Skeletal muscle cell (primary cell): ENCODE measurements around the gene C1R.

Source experiments
- DNase-seq: peaks from one replicate; pipeline ENCODE4 v3.0.0-alpha.2; 2010; ENCODE audit warnings: low read depth
- H3K4me3 ChIP-seq: 2 replicates; pipeline ENCODE4 v1.5.1; 2011; ENCODE audit warnings: low read depth, mild to moderate bottlenecking, control low read depth, low read length, moderate library complexity

The C1R gene

GRCh38 chr12:7102582-7102981, 10.3 kb upstream of the C1R start:
- no peak overlapping the region for H3K4me3 ChIP-seq
- no peak for DNase-seq

DNA sequence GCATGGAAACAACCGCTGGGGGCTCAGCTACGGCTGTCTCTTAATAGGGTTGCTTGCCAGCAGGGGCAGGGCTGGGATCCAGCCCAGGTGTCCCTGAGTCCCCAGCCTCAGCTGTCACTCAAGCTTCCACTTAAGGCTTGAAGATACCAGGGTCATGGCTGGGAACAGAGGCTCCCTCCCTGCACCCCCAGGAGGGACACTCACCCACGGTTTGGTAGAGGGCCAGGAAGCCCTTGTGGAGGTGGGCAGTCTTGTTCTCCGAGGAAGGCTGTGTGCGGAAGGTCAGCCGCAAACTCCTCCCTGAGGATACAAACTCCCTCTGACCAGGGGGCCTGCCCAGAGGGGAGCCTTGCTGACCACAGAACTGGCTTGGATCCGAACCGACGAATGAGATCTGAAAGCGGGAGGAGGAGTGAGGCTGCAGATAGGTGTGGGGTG, 9.5 kb upstream of the C1R start:
- no peak for DNase-seq
- H3K4me3 ChIP-seq, result no peak overlapping the region

DNA sequence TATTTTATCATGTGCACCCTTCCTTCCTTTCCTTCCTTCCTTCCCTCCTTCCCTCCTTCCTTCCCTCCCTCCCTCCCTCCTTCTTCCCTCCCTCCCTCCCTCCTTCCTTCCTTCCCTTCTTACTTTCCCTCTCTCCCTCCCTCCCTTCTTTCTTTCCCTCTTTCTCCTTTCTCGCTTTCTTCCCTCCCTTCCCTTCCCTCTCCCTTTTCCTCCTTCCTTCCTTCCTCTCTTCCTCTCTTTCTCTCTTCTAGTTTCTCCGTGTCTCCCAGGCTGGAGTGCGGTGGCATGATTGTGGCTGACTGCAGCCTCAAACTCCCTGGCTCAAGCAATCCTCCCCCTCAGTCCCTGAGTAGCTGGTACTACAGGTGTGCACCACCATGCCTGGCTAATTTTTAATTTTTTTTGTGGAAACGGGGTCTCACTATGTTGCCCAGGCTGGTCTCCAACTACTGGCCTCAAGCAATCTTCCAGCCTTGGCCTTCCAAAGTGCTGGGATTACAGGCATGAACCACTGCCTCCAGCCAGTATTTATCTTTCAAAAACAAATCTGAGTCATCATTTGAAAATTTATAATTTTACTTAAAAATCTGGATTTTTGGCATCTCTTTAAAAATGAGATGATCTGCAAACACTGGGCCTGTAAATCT, 8.9 kb upstream of the C1R start:
- DNase-seq, result no peak
- no peak overlapping the region for H3K4me3 ChIP-seq

GRCh38 chr12:7100239-7100638, 8.0 kb upstream of the C1R start:
- no peak for DNase-seq
- H3K4me3 ChIP-seq, result no peak overlapping the region

GRCh38 chr12:7099290-7099996, 7.2 kb upstream of the C1R start:
- H3K4me3 ChIP-seq, result no peak overlapping the region
- no peak for DNase-seq

- DNase-seq, result no peak
- no peak overlapping the region for H3K4me3 ChIP-seq
Observed at GRCh38 chr12:7096979-7097378, 4.7 kb upstream of the C1R start.

GRCh38 chr12:7096006-7096932, 4.0 kb upstream of the C1R start:
- no peak for DNase-seq
- H3K4me3 ChIP-seq, result no peak overlapping the region

- H3K4me3 ChIP-seq, result no peak overlapping the region
- no peak for DNase-seq
Observed at GRCh38 chr12:7093892-7094291, 1.6 kb upstream of the C1R start.

DNA sequence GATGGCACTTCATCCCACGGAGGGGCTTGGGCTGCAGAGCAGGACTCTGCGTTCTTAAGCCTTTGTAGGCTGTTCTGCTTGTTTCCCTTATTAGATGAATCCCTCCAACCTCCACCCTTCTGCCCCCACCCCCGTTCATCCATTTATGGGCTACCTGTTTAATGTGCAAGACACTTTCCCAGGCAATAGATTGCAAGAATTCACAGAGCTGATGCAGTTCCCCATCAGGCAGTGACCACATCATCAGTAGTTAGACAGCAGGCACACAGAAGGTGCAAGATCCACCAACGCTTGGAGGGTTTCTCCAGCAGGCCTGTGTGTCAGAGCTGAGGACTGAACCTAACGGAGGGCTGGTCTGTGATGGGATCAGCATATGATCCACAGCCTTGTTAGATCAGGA, 1.2 kb upstream of the C1R start:
- no peak overlapping the region for H3K4me3 ChIP-seq
- no peak for DNase-seq

GRCh38 chr12:7092986-7093460, 778 bp upstream of the C1R start:
- no peak overlapping the region for H3K4me3 ChIP-seq
- DNase-seq, result no peak

- no peak for DNase-seq
Observed at GRCh38 chr12:7091660-7092228, 501 bp downstream of the C1R start.

DNA sequence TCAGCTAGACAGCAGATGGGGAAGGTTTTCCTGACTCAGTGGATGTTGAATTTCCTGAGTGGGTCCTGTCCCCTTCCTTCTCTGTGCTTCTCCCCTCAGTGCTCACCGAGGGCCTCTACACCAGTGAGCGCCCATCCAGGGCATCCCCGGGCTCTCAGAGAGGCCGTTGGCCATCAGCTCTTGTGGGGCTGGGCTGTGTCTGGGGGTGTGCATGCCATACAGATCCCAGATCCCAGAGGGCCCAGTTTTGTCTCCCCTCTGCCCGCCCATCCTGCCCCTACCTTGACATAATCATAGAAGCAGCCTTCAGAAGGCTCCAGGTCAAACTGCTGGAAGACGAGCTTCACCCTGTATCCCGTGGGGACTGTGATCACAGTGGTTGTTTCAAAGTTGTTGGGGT, 1.1 kb downstream of the C1R start:
- H3K4me3 ChIP-seq, result peak overlapping the region; percentile 56
- no peak for DNase-seq

More at GRCh38 chr12:7091660-7092228, 501 bp downstream of the C1R start:
- H3K4me3 ChIP-seq, result peak overlapping the region; percentile 56

DNA sequence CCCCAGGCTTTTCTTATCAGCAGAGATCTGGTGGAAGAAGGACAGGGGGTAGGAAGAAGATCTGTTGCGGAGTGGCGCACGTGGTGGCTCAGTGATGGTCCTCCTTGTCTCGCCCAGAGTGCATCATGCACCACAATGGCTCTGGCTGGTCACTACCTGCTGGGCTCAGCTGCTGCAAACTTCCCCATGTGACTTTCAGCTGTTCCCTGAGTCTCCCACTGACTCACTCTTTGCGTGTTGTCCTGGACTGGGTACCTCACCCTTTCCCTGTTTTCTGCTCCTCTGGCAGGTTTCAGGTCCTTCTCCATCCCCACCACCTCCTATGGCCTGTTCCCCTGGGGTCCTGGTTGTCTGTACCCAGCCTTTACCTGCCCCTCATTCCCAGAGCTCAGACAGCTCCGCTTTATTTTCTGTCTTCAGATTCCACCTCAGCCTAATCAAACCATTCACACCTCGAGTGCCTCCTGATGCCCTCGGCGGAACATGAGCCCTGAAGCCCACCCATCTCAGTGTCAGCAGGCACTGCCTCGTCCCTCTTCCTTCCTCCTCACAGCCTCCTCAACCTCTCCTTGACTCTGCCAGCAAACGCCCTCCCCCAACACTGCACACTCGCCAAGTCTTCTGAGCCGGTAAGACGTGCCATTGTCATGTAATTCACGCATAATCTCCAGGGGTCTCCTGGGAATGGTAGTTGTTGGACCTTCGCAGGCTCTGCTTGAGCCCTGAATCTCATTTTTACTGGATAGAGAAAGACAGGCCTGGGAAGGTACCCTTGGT, 1.8 kb downstream of the C1R start:
- H3K4me3 ChIP-seq, result no peak overlapping the region
- DNase-seq, result no peak

GRCh38 chr12:7089196-7089871, 2.9 kb downstream of the C1R start:
- H3K4me3 ChIP-seq, result no peak overlapping the region
- no peak for DNase-seq

DNA sequence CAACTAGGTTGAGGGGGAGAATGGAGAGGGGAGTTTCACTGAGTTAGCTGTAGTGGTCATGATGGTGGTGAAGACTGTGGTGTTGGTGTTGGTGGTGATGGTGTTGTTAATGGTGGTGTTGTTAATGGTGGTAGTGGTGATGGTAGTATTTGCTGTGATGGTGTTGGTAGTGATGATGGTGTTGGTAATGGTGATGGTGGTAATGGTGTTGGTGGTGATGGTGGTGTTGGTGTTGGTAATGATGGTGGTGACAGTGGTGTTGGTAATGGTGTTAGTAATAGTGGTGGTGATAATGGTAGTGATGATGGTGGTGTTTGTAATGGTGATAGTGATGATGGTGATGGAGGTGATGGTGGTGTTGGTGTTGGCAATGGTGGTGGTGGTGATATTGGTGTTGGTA, 9.1 kb downstream of the C1R start:
- DNase-seq, result no peak
- H3K4me3 ChIP-seq, result no peak overlapping the region

- DNase-seq, result no peak
- H3K4me3 ChIP-seq, result no peak overlapping the region
Observed at GRCh38 chr12:7081037-7081436, 11.2 kb downstream of the C1R start.

GRCh38 chr12:7079826-7080125, 12.5 kb downstream of the C1R start:
- no peak overlapping the region for H3K4me3 ChIP-seq
- no peak for DNase-seq

- no peak for DNase-seq
- H3K4me3 ChIP-seq, result no peak overlapping the region
Observed at GRCh38 chr12:7078163-7078562, 14.1 kb downstream of the C1R start.

- no peak for DNase-seq
- H3K4me3 ChIP-seq, result no peak overlapping the region
Observed at GRCh38 chr12:7076493-7076892, 15.8 kb downstream of the C1R start.
